OCI-LY7 (cell line): Measurements from ENCODE around the gene HOXB6. TPM values are rescaled to one million over a fixed set of nuclear protein-coding genes. Genes with fewer than 3 reads are reported as not detected.

Source experiments
- BruUV-seq: library from RNA; stranded (reverse); fragments of 400-500 nt; replicated peaks from 2 replicates; lab custom pipeline; 2021; lab: Mats Ljungman, UMichigan
- CTCF ChIA-PET: fragments of 300-600 bp; sonication (Branson Sonifier 250); formaldehyde crosslinking; loops from one replicate; lab custom pipeline; 2022; ENCODE audit warnings: antibody characterized with exemption; ENCODE audit not compliant: unreplicated experiment; lab: Charles Lee
- POLR2A ChIA-PET: fragments of 300-600 bp; sonication (Branson Sonifier 250); formaldehyde crosslinking; loops from one replicate; lab custom pipeline; 2022; ENCODE audit warnings: antibody characterized with exemption; lab: Charles Lee
- DNase-seq: peaks from one replicate; pipeline ENCODE4 v3.0.0-alpha.2; 2015; ENCODE audit warnings: low spot score
- H2AFZ ChIP-seq: fragments of 200-600 bp; sonication (generic), shearing (Covaris generic); 2 replicates; pipeline ENCODE4 v1.6.1; 2014; ENCODE audit warnings: mild to moderate bottlenecking, antibody characterized with exemption, low read length, moderate library complexity
- H3K27ac ChIP-seq: fragments of 200-600 bp; sonication (generic); 2 replicates; pipeline ENCODE4 v1.5.1; 2014; ENCODE audit warnings: mixed run types, low read depth, mild to moderate bottlenecking, moderate library complexity, low read length, inconsistent platforms; ENCODE audit not compliant: poor library complexity, severe bottlenecking
- H3K36me3 ChIP-seq: fragments of 200-600 bp; sonication (generic); 2 replicates; pipeline ENCODE4 v1.6.1; 2014; ENCODE audit warnings: mild to moderate bottlenecking, antibody characterized with exemption, low read length, moderate library complexity, mixed read lengths; ENCODE audit not compliant: insufficient read depth
- H3K4me1 ChIP-seq: fragments of 200-600 bp; sonication (generic); 2 replicates; pipeline ENCODE4 v1.5.1; 2014; ENCODE audit warnings: mild to moderate bottlenecking, low read length; ENCODE audit not compliant: insufficient read depth, poor library complexity, severe bottlenecking
- H3K4me2 ChIP-seq: fragments of 200-600 bp; sonication (generic); 2 replicates; pipeline ENCODE4 v1.6.1; 2014; ENCODE audit warnings: mild to moderate bottlenecking, low read length
- H3K4me3 ChIP-seq: fragments of 200-600 bp; sonication (generic); 2 replicates; pipeline ENCODE4 v1.5.1; 2014; ENCODE audit warnings: mild to moderate bottlenecking, low read depth, low read length; ENCODE audit not compliant: poor library complexity, severe bottlenecking
- H3K79me2 ChIP-seq: fragments of 200-600 bp; sonication (generic); 2 replicates; pipeline ENCODE4 v1.6.1; 2016; ENCODE audit warnings: low read depth, mild to moderate bottlenecking, low read length, moderate library complexity, mixed read lengths; ENCODE audit not compliant: insufficient read depth
- H3K9me2 ChIP-seq: fragments of 200-600 bp; sonication (generic); 2 replicates; pipeline ENCODE4 v1.6.1; 2016; ENCODE audit warnings: mild to moderate bottlenecking, low read length, mixed read lengths; ENCODE audit not compliant: insufficient read depth
- H3K9me3 ChIP-seq: fragments of 200-600 bp; sonication (generic); 2 replicates; pipeline ENCODE4 v1.6.1; 2014; ENCODE audit warnings: mild to moderate bottlenecking, mixed run types, low read length, mixed read lengths
- H4K20me1 ChIP-seq: fragments of 200-600 bp; sonication (generic); 2 replicates; pipeline ENCODE4 v1.6.1; 2014; ENCODE audit warnings: mild to moderate bottlenecking, antibody characterized with exemption, low read length, moderate library complexity, mixed read lengths; ENCODE audit not compliant: insufficient read depth
- CTCF ChIP-seq: fragments of 200-600 bp; sonication (generic); conservative IDR thresholded peaks from 2 replicates; pipeline ENCODE4 v1.5.1; 2014; ENCODE audit warnings: mild to moderate bottlenecking, antibody characterized with exemption, low read length, moderate library complexity, mixed read lengths
- EZH2phosphoT487 ChIP-seq: fragments of 200-600 bp; sonication (generic); IDR thresholded peaks from 2 replicates; pipeline ENCODE4 v1.6.1; 2018; ENCODE audit warnings: low read depth, borderline replicate concordance, mild to moderate bottlenecking, mixed run types, antibody characterized with exemption, low read length, moderate library complexity, mixed read lengths
- intact Hi-C: fragments of 100-400 bp; cut with micrococcal nuclease; formaldehyde crosslinking; loops from one replicate; pipeline ENCODE4 v1.10.0; 2022; ENCODE audit not compliant: unreplicated experiment
- total RNA-seq, 2 experiments: library from RNA; depleted of rRNA in 1 of 2; stranded (reverse); fragments of >200 nt in 1 of 2; shearing (Covaris generic) in 1 of 2; gene quantifications; 2 replicates each; pipeline ENCODE4 v1.2.3, GENCODE V29; 2014 to 2022

Gene HOXB6
- total RNA-seq, 2 experiments from 2014 or later, result not detected

- no peaks in the 10 kb centered on the region for H3K9me2 ChIP-seq
- no peaks in the 10 kb centered on the region for H3K9me3 ChIP-seq
- H3K4me2 ChIP-seq, result no peak overlapping the region
- H3K4me1 ChIP-seq, result no peaks in the 10 kb centered on the region
- ChIA-PET CTCF (interaction anchor here (1.0 kb wide), 1 partner anchor 14 kb away, joined by 3 read pairs; no protein-coding TSS in a partner anchor), POLR2A (no interaction called here)
- H3K36me3 ChIP-seq, result no peaks in the 10 kb centered on the region
- no peak overlapping the region for H2AFZ ChIP-seq
- H3K79me2 ChIP-seq, result no peaks in the 10 kb centered on the region
- BruUV-seq, result no TSS peak
- intact Hi-C loops, result no loop called here
- TF ChIP-seq EZH2phosphoT487 (no peak), CTCF (no peak)
- no peaks in the 10 kb centered on the region for H4K20me1 ChIP-seq
- no peak overlapping the region for H3K27ac ChIP-seq
- DNase-seq, result no peak
- no peak overlapping the region for H3K4me3 ChIP-seq
These were observed 32.8 kb upstream of the HOXB6 start for GRCh38 chr17:48637323-48638260.

- Histone ChIP-seq H3K36me3 (no peaks in the 10 kb centered on the region), H4K20me1 (no peaks in the 10 kb centered on the region), H2AFZ (no peak overlapping the region), H3K79me2 (no peaks in the 10 kb centered on the region), H3K4me1 (no peaks in the 10 kb centered on the region), H3K9me2 (no peaks in the 10 kb centered on the region), H3K4me2 (no peak overlapping the region), H3K27ac (no peak overlapping the region), H3K9me3 (no peaks in the 10 kb centered on the region), H3K4me3 (no peak overlapping the region)
- ChIA-PET CTCF (interaction anchor here (0.6 to 1.0 kb wide), 2 partner anchors 13 to 31 kb away, joined by 3 read pairs; partner anchors contain the start of gene HOXB6), POLR2A (interaction anchor here (0.6 kb wide), 2 partner anchors 357 to 1661 kb away, joined by 3 read pairs; no protein-coding TSS in a partner anchor)
- intact Hi-C loops, result no loop called here
- no TSS peak for BruUV-seq
- TF ChIP-seq EZH2phosphoT487 (no peak), CTCF (peak; percentile 82)
- peak; percentile 80 for DNase-seq
These were observed 31.6 kb upstream of the HOXB6 start for GRCh38 chr17:48636177-48637018.
